ENCODE data around the gene NLK. TPM values are rescaled to one million over a fixed set of nuclear protein-coding genes. Genes with fewer than 3 reads are reported as not detected.

Gene NLK
- total RNA-seq, 1 donor from 2014 or later, result 26.0 TPM

GRCh38 chr17:28169621-28170349, 127.3 kb downstream of the NLK start:
- Mint-ChIP-seq H3K4me1 (no peaks in the 10 kb centered on the region), H3K36me3 (ENCODE audit: low read depth) (peaks cover 3% of the 10 kb centered on the region), H3K9me3 (no peaks in the 10 kb centered on the region), H3K27me3 (ENCODE audit: low read depth) (no peaks in the 10 kb centered on the region), H3K4me3 (no peak overlapping the region), H3K27ac (ENCODE audit: unreplicated experiment) (no peak overlapping the region)
- TF ChIP-seq CTCF (conservative IDR thresholded peaks at IDR 0.05), result no peak
- DNase-seq (ENCODE audit: low read depth, low spot score), result no peak

GRCh38 chr17:28170771-28171170, 128.3 kb downstream of the NLK start:
- no peak for DNase-seq (ENCODE audit: low read depth, low spot score)
- H3K36me3 Mint-ChIP-seq (ENCODE audit: low read depth), result peaks cover 3% of the 10 kb centered on the region
- H3K4me1 Mint-ChIP-seq, result no peaks in the 10 kb centered on the region
- no peak overlapping the region for H3K4me3 Mint-ChIP-seq
- H3K27me3 Mint-ChIP-seq (ENCODE audit: low read depth), result no peaks in the 10 kb centered on the region
- TF ChIP-seq CTCF (conservative IDR thresholded peaks at IDR 0.05), result no peak
- no peaks in the 10 kb centered on the region for H3K9me3 Mint-ChIP-seq
- H3K27ac Mint-ChIP-seq (ENCODE audit: unreplicated experiment), result no peak overlapping the region

GRCh38 chr17:28173031-28173561, 130.6 kb downstream of the NLK start:
- no peak for DNase-seq (ENCODE audit: low read depth, low spot score)
- Mint-ChIP-seq H3K4me1 (no peaks in the 10 kb centered on the region), H3K27ac (ENCODE audit: unreplicated experiment) (no peak overlapping the region), H3K9me3 (no peaks in the 10 kb centered on the region), H3K4me3 (no peak overlapping the region), H3K27me3 (ENCODE audit: low read depth) (no peaks in the 10 kb centered on the region), H3K36me3 (ENCODE audit: low read depth) (peaks cover 3% of the 10 kb centered on the region)
- TF ChIP-seq CTCF (conservative IDR thresholded peaks at IDR 0.05), result no peak

- peaks cover 4% of the 10 kb centered on the region for H3K36me3 Mint-ChIP-seq (ENCODE audit: low read depth)
- TF ChIP-seq CTCF (conservative IDR thresholded peaks at IDR 0.05), result no peak
- DNase-seq (ENCODE audit: low read depth, low spot score), result no peak
- no peaks in the 10 kb centered on the region for H3K4me1 Mint-ChIP-seq
- no peak overlapping the region for H3K4me3 Mint-ChIP-seq
- H3K27ac Mint-ChIP-seq (ENCODE audit: unreplicated experiment), result no peak overlapping the region
- no peaks in the 10 kb centered on the region for H3K27me3 Mint-ChIP-seq (ENCODE audit: low read depth)
- H3K9me3 Mint-ChIP-seq, result no peaks in the 10 kb centered on the region
Observed at GRCh38 chr17:28173801-28174200, 131.3 kb downstream of the NLK start.

GRCh38 chr17:28174352-28175046, 132.0 kb downstream of the NLK start:
- no peak overlapping the region for H3K27ac Mint-ChIP-seq (ENCODE audit: unreplicated experiment)

More at GRCh38 chr17:28174352-28175046, 132.0 kb downstream of the NLK start:
- H3K36me3 Mint-ChIP-seq (ENCODE audit: low read depth), result peaks cover 7% of the 10 kb centered on the region
- no peak overlapping the region for H3K4me3 Mint-ChIP-seq
- DNase-seq (ENCODE audit: low read depth, low spot score), result no peak
- no peaks in the 10 kb centered on the region for H3K9me3 Mint-ChIP-seq
- no peaks in the 10 kb centered on the region for H3K27me3 Mint-ChIP-seq (ENCODE audit: low read depth)
- H3K4me1 Mint-ChIP-seq, result no peaks in the 10 kb centered on the region
- no peak for TF ChIP-seq CTCF (conservative IDR thresholded peaks at IDR 0.05)

All from neural crest cell (in vitro differentiated cells).